HG03159 (cell line): ENCODE results near the gene SYNPR.

ENCODE experiments used
- ATAC-seq: cut with Tn5 transposase; IDR thresholded peaks from one replicate; pipeline ENCODE4 v1.9.1; 2021; ENCODE audit warnings: mild to moderate bottlenecking, moderate library complexity; ENCODE audit not compliant: unreplicated experiment

SYNPR gene

GRCh38 chr3:63370094-63370493 is 92.0 kb downstream of the SYNPR start:
- no peak for ATAC-seq

- no peak for ATAC-seq
Measured at GRCh38 chr3:63383040-63383439, 104.9 kb downstream of the SYNPR start.

- no peak for ATAC-seq
Measured at GRCh38 chr3:63384382-63384781, 106.3 kb downstream of the SYNPR start.

GRCh38 chr3:63385629-63386028 is 107.5 kb downstream of the SYNPR start:
- no peak for ATAC-seq

GRCh38 chr3:63386568-63386967 is 108.5 kb downstream of the SYNPR start:
- no peak for ATAC-seq

- no peak for ATAC-seq
Measured at GRCh38 chr3:63387568-63387967, 109.5 kb downstream of the SYNPR start.

GRCh38 chr3:63390710-63391230 is 112.7 kb downstream of the SYNPR start:
- no peak for ATAC-seq

GRCh38 chr3:63395960-63396359 is 117.9 kb downstream of the SYNPR start:
- ATAC-seq: no peak

- no peak for ATAC-seq
Measured at GRCh38 chr3:63400246-63400860, 122.2 kb downstream of the SYNPR start.

GRCh38 chr3:63405882-63406281 is 127.8 kb downstream of the SYNPR start:
- ATAC-seq: no peak

- no peak for ATAC-seq
Measured at GRCh38 chr3:63413523-63413922, 135.4 kb downstream of the SYNPR start.

- ATAC-seq: no peak
Measured at GRCh38 chr3:63414607-63415006, 136.5 kb downstream of the SYNPR start.

- no peak for ATAC-seq
Measured at GRCh38 chr3:63429905-63430304, 151.8 kb downstream of the SYNPR start.

- no peak for ATAC-seq
Measured at GRCh38 chr3:63430875-63431274, 152.8 kb downstream of the SYNPR start.

- ATAC-seq: no peak
Measured at GRCh38 chr3:63437858-63438257, 159.8 kb downstream of the SYNPR start.

GRCh38 chr3:63438826-63439371 is 160.8 kb downstream of the SYNPR start:
- no peak for ATAC-seq

- ATAC-seq: no peak
Measured at GRCh38 chr3:63441262-63441661, 163.2 kb downstream of the SYNPR start.

GRCh38 chr3:63442918-63443317 is 164.8 kb downstream of the SYNPR start:
- no peak for ATAC-seq

- ATAC-seq: no peak
Measured at GRCh38 chr3:63450023-63450422, 171.9 kb downstream of the SYNPR start.

GRCh38 chr3:63450634-63451363 is 172.7 kb downstream of the SYNPR start:
- no peak for ATAC-seq

GRCh38 chr3:63456901-63457300 is 178.8 kb downstream of the SYNPR start:
- ATAC-seq: no peak

- ATAC-seq: no peak
Measured at GRCh38 chr3:63458405-63458804, 180.3 kb downstream of the SYNPR start.
